GM19193 (cell line): Measurements from ENCODE around the gene SIRT6.

Source experiments
- POLR2A ChIP-seq: IDR thresholded peaks from 4 replicates; pipeline ENCODE4 v1.6.1; 2011; ENCODE audit not compliant: insufficient read depth, insufficient read length; ENCODE audit errors: extremely low read depth

Gene SIRT6

GRCh38 chr19:4124638-4125037, 57.7 kb downstream of the SIRT6 start:
- no peak for TF ChIP-seq POLR2A
